ENCODE measurements around the gene EIF3F.

Gene EIF3F

GRCh38 chr11:7994581-7995278, 7.6 kb downstream of the EIF3F start:
- no peak for DNase-seq

- no peak for DNase-seq
These were observed 12.7 kb downstream of the EIF3F start for GRCh38 chr11:7999795-8000194.

- no peak for DNase-seq
These were observed 13.3 kb downstream of the EIF3F start for GRCh38 chr11:8000390-8000789.

GRCh38 chr11:8002676-8003075, 15.5 kb downstream of the EIF3F start:
- no peak for DNase-seq

GRCh38 chr11:8003187-8003586, 16.1 kb downstream of the EIF3F start:
- no peak for DNase-seq

GRCh38 chr11:8004008-8004407, 16.9 kb downstream of the EIF3F start:
- DNase-seq: no peak

GRCh38 chr11:8005556-8005955, 18.4 kb downstream of the EIF3F start:
- DNase-seq: no peak

DNA sequence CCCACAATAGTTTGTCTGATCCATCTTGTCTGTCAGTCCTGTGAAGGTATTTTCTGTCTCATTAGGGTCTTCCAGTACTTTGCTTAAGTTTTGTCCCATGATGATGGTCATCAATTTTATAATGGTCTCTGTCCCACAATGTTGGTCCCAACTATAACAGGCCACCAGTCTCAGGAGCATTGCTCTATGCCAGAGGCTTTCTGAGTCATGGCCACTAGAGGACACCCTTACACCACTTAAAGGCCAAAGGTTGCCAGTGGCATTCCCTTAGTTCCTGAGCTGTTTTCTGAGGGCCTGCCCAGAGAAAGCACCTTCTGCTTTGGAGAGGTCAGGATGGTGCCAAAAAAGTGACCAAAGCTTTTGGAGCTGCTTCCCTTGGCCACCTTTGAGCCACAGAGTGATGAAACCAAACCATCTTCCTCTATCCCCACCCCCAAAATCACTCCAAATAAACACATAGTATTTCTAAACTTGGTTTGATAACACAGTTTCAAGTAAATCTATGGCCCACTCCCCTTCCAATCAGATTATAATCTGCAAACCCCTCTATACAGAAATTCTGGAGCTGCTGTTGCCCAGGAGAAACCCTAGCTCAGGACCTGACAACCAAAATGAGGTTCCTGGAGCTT, 19.3 kb downstream of the EIF3F start:
- DNase-seq: peak; percentile 77

GRCh38 chr11:8008212-8008611, 21.1 kb downstream of the EIF3F start:
- DNase-seq: no peak

- DNase-seq: no peak
These were observed 22.7 kb downstream of the EIF3F start for GRCh38 chr11:8009856-8010255.

DNA sequence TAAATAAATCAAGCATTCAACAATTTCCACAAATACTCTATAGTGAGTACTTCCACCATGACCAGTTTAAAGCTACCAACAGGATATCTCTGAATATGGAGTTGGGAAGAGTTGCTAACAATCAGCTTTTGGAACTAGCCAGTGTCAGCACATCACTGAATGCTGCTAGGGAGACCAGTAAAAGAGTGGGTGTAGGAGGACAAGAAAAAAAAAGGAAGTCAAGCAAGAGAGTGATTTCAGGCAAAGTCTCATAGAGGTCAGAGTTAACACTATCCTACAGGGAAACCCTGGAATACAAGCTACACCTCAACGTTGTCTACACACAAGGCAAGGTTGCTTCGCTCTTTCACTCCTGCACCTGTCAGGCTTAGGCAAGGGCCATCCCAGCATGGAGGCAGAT, 24.2 kb downstream of the EIF3F start:
- no peak for DNase-seq

DNA sequence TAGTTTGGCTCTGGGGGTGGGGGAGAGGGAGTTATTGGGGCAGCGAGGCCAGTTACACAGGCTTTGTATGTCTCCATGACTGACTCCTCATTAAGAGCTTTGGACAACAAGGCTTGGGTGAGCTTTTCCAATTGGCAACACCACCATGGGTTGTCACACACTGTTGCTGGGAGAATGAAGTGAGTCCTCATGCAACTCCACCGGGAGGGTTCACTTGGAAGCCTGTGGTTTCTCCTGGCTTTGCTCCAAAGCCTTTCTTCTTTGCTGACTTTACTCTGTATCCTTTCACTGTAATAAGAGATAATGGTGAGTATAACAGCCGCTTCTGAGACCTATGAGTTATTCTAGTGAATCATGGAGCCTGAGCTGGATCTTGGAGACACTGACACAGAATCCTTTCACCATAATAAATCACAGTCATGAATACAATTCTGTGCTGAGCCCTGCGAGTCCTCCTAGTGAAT, 24.9 kb downstream of the EIF3F start:
- DNase-seq: peak; percentile 96

GRCh38 chr11:8013833-8014232, 26.7 kb downstream of the EIF3F start:
- DNase-seq: no peak

DNA sequence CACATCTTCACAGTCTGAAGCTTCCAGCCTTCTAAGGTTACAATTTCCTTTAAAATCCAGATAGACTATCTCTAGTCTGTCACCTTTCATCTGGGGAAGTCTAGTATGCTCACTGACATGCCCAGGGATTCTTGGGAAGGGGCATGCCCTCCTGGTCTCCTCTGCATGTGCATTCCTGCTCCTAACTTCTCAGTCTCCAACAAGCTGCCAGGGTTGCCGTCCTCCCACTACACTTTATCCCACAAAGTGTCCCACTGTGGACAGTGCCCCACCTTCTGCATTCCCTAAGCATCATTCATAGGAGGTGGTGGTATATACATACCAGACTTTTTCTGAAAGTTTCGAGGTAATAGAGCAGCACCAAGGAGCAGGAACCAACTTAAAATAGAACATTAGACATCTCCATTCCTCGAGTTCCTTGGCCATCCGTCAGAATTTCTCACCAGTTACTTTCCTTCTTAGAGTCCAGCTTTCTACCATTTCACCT, 28.7 kb downstream of the EIF3F start:
- DNase-seq: peak; percentile 57

GRCh38 chr11:8016440-8016839, 29.3 kb downstream of the EIF3F start:
- peak; percentile 25 for DNase-seq

DNA sequence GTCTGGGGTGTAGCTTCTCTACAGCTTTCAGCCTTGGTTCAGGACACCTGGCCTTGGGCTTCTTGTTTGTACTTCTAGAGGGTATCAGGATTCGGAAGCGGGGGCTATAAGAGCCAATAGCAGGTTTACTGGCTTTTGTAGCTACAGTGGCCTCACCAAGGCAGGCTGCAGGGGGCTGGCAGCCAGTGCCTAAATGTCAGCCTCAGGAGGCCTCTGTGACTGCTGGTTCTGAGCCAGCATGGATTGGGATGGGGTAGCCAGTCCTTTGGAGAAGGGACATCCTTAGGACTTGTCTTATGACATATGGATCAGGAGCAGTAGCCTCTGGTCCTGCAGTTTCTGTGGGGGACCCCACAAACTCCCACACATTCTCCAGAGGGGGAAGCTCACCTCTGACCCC, 29.9 kb downstream of the EIF3F start:
- no peak for DNase-seq

DNA sequence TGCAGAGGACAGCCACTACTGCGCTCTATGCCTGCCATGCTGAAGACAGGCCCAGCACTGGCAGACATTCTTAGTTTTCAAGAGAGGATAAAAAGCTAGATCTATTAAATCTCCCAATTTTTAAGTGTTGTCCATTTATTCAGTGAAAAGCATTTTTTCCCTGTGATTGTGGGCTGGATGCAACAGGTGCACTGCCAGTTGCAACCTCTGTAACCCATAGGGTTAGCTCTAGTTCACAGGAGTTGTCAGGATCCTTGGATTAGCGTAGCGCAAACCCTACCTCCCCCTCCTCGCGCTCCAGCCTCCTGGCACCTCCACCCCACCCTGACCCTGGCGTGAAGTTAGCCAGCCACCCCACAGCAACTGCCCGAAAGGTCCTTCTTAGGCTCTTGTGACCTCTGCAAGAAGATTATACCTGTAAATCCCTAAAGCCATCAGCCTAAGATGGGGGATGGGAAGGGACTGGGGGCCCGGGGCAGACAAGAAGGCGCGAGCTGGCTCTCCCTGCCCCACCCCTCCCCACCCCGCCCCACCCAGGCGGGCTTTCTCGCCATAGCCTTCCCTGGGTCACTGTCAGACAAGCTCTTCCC, 30.9 kb downstream of the EIF3F start:
- no peak for DNase-seq

GRCh38 chr11:8018484-8019313, 31.6 kb downstream of the EIF3F start:
- peak; percentile 73 for DNase-seq

- peak; percentile 53 for DNase-seq
These were observed 32.4 kb downstream of the EIF3F start for GRCh38 chr11:8019314-8020243.

- no peak for DNase-seq
These were observed 33.1 kb downstream of the EIF3F start for GRCh38 chr11:8020244-8020597.

- DNase-seq: no peak
These were observed 34.8 kb downstream of the EIF3F start for GRCh38 chr11:8021920-8022319.

GRCh38 chr11:8022876-8023275, 35.7 kb downstream of the EIF3F start:
- DNase-seq: no peak

Measured in EL (cell line).